LNCAP (cell line): ENCODE measurements around the gene TRAF3IP1.

ENCODE experiments used
- CTCF ChIP-seq: fragments of 450-650 bp; IDR thresholded peaks from 2 replicates; pipeline ENCODE4 v1.5.1; 2017; ENCODE audit warnings: mild to moderate bottlenecking

Gene TRAF3IP1

GRCh38 chr2:238418196-238418998 lies 98.1 kb downstream of the TRAF3IP1 start:
- TF ChIP-seq CTCF: no peak

- no peak for TF ChIP-seq CTCF
These were observed 98.8 kb downstream of the TRAF3IP1 start for GRCh38 chr2:238418999-238419546.

- TF ChIP-seq CTCF: no peak
These were observed 100.1 kb downstream of the TRAF3IP1 start for GRCh38 chr2:238420442-238420841.

GRCh38 chr2:238420878-238421694 lies 100.8 kb downstream of the TRAF3IP1 start:
- TF ChIP-seq CTCF: no peak

GRCh38 chr2:238421695-238422035 lies 101.3 kb downstream of the TRAF3IP1 start:
- no peak for TF ChIP-seq CTCF

- no peak for TF ChIP-seq CTCF
These were observed 102.0 kb downstream of the TRAF3IP1 start for GRCh38 chr2:238422285-238422684.

GRCh38 chr2:238422940-238423339 lies 102.6 kb downstream of the TRAF3IP1 start:
- no peak for TF ChIP-seq CTCF
